Measurements from ENCODE around the gene AMOTL1.

AMOTL1 gene

DNA sequence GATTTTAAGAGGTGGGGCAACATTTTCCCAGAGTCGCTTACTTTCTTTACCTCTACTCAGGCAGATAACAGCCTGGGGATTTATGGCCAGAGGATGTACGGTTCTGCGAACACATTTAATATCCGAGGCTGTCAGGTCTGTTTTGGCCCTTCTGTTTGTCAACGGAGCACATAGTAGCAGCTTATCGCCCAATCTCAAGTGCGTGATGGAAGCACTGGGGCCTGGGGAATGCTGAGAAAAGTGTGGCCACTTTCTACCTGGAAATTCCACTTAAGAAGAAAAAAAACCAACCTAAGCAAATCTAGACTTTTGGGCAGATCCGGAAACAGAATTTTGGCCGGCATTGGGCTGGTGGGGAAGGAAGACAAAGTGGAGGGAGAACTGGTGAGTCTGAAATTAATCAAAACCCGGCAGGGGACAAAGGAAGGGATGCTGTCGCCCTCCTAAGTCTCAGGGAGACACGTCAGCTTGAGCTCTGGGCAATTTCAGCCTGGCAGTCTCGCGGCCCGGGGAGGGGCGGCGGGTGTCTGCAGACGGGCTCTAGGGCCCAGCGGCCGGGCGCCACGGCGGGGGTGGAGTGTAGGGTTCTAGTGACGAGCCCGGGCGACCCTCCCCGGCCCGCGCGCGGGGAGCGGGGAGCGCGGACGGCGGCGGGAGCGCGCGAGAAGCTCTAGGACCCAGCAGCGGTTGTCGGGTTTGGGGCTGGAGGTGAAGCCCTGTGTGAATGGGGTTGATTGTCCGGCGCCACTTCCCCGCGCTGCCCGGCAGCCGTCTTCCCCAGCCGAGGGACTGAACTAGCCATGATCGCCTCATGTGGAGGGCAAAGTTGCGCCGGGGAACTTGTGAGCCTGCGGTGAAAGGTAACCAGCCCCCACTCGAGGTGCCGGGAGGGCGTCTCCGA, at the start of gene AMOTL1:
TSS of gene AMOTL1 (plus strand) at position 656 of the 901 bp plus-strand sequence. CDS start at position 812, 156 bp downstream.
- peak within 1 kb of the TSS; percentile 69 to 73 for H3K4me3 Mint-ChIP-seq
- DNase-seq (peak; percentile 42 to 50), ATAC-seq (peak; percentile 81)
- H3K9me3 Mint-ChIP-seq = no peaks in the 10 kb centered on the region
- peak within 1 kb of the TSS in 1 of 2 donors; percentile 24 for H3K27ac Mint-ChIP-seq
- H3K4me1 Mint-ChIP-seq = peaks cover 8% of the 10 kb centered on the region
- peaks cover 40% of the 10 kb centered on the region for H3K27me3 Mint-ChIP-seq

- Mint-ChIP-seq H3K27me3 (peaks cover 52% of the 10 kb centered on the region), H3K4me1 (no peaks in the 10 kb centered on the region), H3K27ac (no peak overlapping the region), H3K4me3 (no peak overlapping the region), H3K9me3 (no peaks in the 10 kb centered on the region)
- DNase-seq (no peak), ATAC-seq (no peak)
Measured at GRCh38 chr11:94719876-94720275, 48.3 kb upstream of the AMOTL1 start.

GRCh38 chr11:94721565-94722292, 46.4 kb upstream of the AMOTL1 start:
- Mint-ChIP-seq H3K9me3 (no peaks in the 10 kb centered on the region), H3K27me3 (peaks cover 34% of the 10 kb centered on the region), H3K4me3 (no peak overlapping the region), H3K4me1 (no peaks in the 10 kb centered on the region), H3K27ac (no peak overlapping the region)
- no peak for ATAC-seq
- DNase-seq = no peak

GRCh38 chr11:94722735-94723134, 45.4 kb upstream of the AMOTL1 start:
- ATAC-seq = no peak
- Mint-ChIP-seq H3K9me3 (no peaks in the 10 kb centered on the region), H3K27me3 (peaks cover 27% of the 10 kb centered on the region), H3K4me1 (no peaks in the 10 kb centered on the region), H3K4me3 (no peak overlapping the region), H3K27ac (no peak overlapping the region)
- DNase-seq = no peak

- H3K4me3 Mint-ChIP-seq = no peak overlapping the region
- no peak overlapping the region for H3K27ac Mint-ChIP-seq
- peaks cover 27% of the 10 kb centered on the region for H3K27me3 Mint-ChIP-seq
- no peaks in the 10 kb centered on the region for H3K9me3 Mint-ChIP-seq
- no peaks in the 10 kb centered on the region for H3K4me1 Mint-ChIP-seq
- ATAC-seq = no peak
- DNase-seq = no peak
Measured at GRCh38 chr11:94725097-94725496, 43.1 kb upstream of the AMOTL1 start.

DNA sequence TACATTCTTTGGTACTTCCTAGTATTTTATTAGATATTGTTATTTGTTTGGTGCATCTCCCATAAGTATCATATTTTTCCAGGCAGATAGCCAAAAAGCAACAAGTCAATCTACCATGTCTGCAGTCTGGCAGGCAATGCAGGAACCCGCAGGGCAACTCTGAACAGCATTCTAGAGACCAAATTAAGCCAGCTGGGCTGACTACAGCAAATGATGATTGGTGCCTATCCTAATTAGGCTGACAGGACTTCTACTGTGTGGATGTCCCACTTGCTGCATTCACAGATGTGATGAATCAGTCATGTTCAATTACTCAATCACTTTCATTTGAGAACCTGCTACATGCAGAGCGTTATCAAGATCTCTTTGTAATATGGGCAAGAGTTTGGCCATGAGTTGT, 40.3 kb upstream of the AMOTL1 start:
- Mint-ChIP-seq H3K4me3 (no peak overlapping the region), H3K4me1 (no peaks in the 10 kb centered on the region), H3K27ac (no peak overlapping the region), H3K27me3 (peaks cover 30% of the 10 kb centered on the region), H3K9me3 (no peaks in the 10 kb centered on the region)
- no peak for ATAC-seq
- no peak for DNase-seq

GRCh38 chr11:94728541-94728940, 39.6 kb upstream of the AMOTL1 start:
- no peak overlapping the region for H3K4me3 Mint-ChIP-seq
- H3K27me3 Mint-ChIP-seq = peaks cover 32% of the 10 kb centered on the region
- DNase-seq (no peak), ATAC-seq (no peak)
- H3K9me3 Mint-ChIP-seq = no peaks in the 10 kb centered on the region
- H3K4me1 Mint-ChIP-seq = no peaks in the 10 kb centered on the region
- no peak overlapping the region for H3K27ac Mint-ChIP-seq

DNA sequence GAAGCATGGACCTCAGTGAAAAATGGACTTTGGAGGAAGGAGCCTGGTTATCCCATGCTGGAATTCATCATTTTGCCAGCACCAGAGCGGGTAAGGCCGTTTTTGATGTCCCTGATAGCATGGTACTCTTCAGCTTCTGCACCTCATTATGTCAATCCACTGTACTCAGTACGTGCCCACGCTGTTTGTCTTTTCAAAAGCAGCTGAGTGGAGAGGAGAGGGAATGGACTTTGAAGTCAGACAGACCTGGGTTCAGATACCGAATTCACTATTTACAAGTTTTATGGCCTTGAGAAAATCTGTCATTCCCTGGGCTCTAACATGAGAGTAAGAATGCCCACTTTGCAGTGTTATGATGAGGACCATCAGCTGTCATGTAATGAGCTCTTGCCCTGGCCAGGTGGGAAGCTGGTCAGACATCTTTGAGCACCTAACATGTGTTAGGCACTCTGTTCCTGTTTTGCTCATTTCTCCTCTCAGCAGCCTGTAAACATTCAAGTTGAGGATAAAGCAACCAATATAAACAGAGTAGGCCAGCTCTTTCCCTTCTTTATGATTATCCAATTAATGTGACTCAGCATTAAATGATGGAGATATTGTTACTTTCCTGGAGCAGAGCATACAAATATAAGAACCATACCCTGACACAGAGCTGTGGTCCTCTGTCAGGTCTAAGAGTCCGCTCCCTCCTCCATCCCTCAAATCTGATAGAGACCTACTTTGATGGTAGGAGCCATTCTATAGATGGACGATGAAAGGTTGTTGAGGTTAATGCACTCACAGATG, 39.0 kb upstream of the AMOTL1 start:
- Mint-ChIP-seq H3K4me1 (no peaks in the 10 kb centered on the region), H3K27ac (no peak overlapping the region), H3K4me3 (no peak overlapping the region), H3K27me3 (peaks cover 32% of the 10 kb centered on the region), H3K9me3 (no peaks in the 10 kb centered on the region)
- no peak for ATAC-seq
- DNase-seq = no peak

- H3K4me3 Mint-ChIP-seq = no peak overlapping the region
- peak overlapping the region; percentile 48 to 63 for H3K27ac Mint-ChIP-seq
- peaks cover 10% of the 10 kb centered on the region for H3K4me1 Mint-ChIP-seq
- DNase-seq = no peak
- no peaks in the 10 kb centered on the region for H3K9me3 Mint-ChIP-seq
- H3K27me3 Mint-ChIP-seq = peaks cover 32% of the 10 kb centered on the region
- ATAC-seq = no peak
Measured at GRCh38 chr11:94730153-94730552, 38.0 kb upstream of the AMOTL1 start.

DNA sequence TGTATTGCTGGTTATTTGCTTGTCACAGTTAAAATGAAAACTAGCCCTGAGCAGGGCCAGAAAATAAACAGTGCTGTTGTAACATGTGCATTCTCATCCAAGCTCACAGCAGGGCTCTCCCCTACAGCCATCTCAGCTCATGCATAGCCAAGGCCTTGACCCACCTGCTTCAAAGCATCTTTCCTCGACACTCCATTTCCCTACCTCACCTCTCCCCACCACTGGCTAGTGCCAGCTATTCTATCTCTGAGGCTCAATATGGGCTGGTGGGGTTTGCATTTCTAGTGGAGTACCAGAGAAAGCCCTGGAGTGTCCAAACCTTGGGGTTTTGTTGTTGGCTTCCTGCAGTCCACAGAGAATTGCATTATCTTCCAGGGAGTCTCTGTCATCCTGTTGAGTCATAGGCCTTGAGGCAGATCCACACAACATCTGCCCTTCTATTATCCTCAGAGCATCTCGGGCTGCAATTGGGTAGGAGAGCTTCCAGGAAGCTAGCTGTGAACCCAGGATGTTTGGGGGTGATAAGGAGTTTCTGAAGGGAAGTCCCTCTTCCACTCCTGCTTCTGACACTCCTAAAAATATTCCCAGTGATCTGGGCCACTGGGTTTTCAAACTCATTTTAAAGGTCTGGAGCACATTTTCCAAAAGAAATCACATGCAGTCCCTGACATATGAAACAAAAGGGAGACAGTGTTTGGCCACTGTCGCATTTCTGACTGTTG, 36.1 kb upstream of the AMOTL1 start:
- no peak for DNase-seq
- H3K27me3 Mint-ChIP-seq = peaks cover 32% of the 10 kb centered on the region
- no peak overlapping the region for H3K27ac Mint-ChIP-seq
- no peaks in the 10 kb centered on the region for H3K9me3 Mint-ChIP-seq
- ATAC-seq = peak; percentile 23
- peaks cover 11% of the 10 kb centered on the region for H3K4me1 Mint-ChIP-seq
- no peak overlapping the region for H3K4me3 Mint-ChIP-seq

GRCh38 chr11:94732617-94733281, 35.4 kb upstream of the AMOTL1 start:
- Mint-ChIP-seq H3K9me3 (no peaks in the 10 kb centered on the region), H3K27me3 (peaks cover 32% of the 10 kb centered on the region), H3K27ac (no peak overlapping the region), H3K4me3 (no peak overlapping the region), H3K4me1 (peaks cover 11% of the 10 kb centered on the region)
- ATAC-seq (no peak), DNase-seq (no peak)

GRCh38 chr11:94734563-94735275, 33.4 kb upstream of the AMOTL1 start:
- no peak overlapping the region for H3K4me3 Mint-ChIP-seq
- H3K4me1 Mint-ChIP-seq = peaks cover 11% of the 10 kb centered on the region
- peak; percentile 27 for ATAC-seq

GRCh38 chr11:94735907-94736306, 32.2 kb upstream of the AMOTL1 start:
- no peak for DNase-seq
- H3K4me3 Mint-ChIP-seq = no peak overlapping the region
- no peak overlapping the region for H3K27ac Mint-ChIP-seq
- H3K27me3 Mint-ChIP-seq = peaks cover 20% of the 10 kb centered on the region
- H3K9me3 Mint-ChIP-seq = no peaks in the 10 kb centered on the region
- no peak for ATAC-seq
- peaks cover 14% of the 10 kb centered on the region for H3K4me1 Mint-ChIP-seq

More at GRCh38 chr11:94734563-94735275, 33.4 kb upstream of the AMOTL1 start:
- H3K9me3 Mint-ChIP-seq = no peaks in the 10 kb centered on the region
- H3K27ac Mint-ChIP-seq = no peak overlapping the region
- H3K27me3 Mint-ChIP-seq = peaks cover 30% of the 10 kb centered on the region
- no peak for DNase-seq

DNA sequence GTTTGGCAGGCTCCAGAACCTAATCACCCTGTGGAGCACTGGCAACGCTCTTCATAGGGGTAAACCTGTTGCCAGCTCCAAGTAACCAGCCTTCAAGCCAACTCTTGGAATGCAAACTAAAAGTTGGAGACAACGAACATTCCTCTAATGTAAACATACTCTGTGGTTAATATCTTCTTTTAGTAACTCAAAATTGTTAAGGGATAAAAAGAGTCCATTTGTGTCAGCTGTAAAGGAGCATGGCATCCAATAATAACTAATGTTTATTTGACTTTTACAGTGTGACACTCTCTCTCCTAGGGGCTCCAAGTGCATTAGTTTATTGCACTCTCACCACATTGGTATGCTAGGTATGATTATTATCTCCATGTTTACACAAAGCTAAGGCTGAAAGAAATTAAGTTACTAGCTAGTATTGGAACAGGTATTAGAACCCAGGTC, 31.0 kb upstream of the AMOTL1 start:
- Mint-ChIP-seq H3K4me1 (peaks cover 25% of the 10 kb centered on the region), H3K27me3 (peaks cover 13% of the 10 kb centered on the region)

More for the DNA sequence above, 31.0 kb upstream of the AMOTL1 start:
- ATAC-seq = no peak
- H3K4me3 Mint-ChIP-seq = no peak overlapping the region
- no peak for DNase-seq
- H3K9me3 Mint-ChIP-seq = no peaks in the 10 kb centered on the region
- no peak overlapping the region for H3K27ac Mint-ChIP-seq
